ENCODE measurements around the gene RAP1A. TPM values are rescaled to one million over a fixed set of nuclear protein-coding genes. Genes with fewer than 3 reads are reported as not detected.

Gene RAP1A
- total RNA-seq, 4 donors from 2014 or later: 171 to 325 (median 216) TPM

GRCh38 chr1:111705841-111706240 lies 86.3 kb downstream of the RAP1A start:
- Histone ChIP-seq H3K27ac (replicated peaks in 1 of 4) (peak overlapping the region in 3 of 4 donors; percentile 8 to 45 (median 17)), H3K4me3 (no peak overlapping the region), H3K36me3 (peaks cover 32 to 84% (median 57%) of the 10 kb centered on the region in 4 donors), H3K27me3 (no peaks in the 10 kb centered on the region), H3K4me1 (peaks cover 0 to 36% (median 28%) of the 10 kb centered on the region in 4 donors), H3K9me3 (no peaks in the 10 kb centered on the region)
- WGBS: 63% methylated on average over 3 of the region's 3 CpGs
- intact Hi-C loops (cut with DNase I): loop anchor here (5.0 kb wide), 1 partner anchor 224 kb away; no protein-coding TSS in a partner anchor
- TF ChIP-seq CTCF (IDR thresholded peaks at IDR 0.05) (no peak), POLR2AphosphoS5 (IDR thresholded peaks at IDR 0.05) (no peak), EP300 (IDR thresholded peaks at IDR 0.05) (no peak), POLR2A (IDR thresholded peaks at IDR 0.05; ENCODE audit: low read depth) (no peak)
- no peak for DNase-seq (ENCODE audit: extremely low spot score)

GRCh38 chr1:111706921-111707320 lies 87.3 kb downstream of the RAP1A start:
- Histone ChIP-seq H3K4me1 (peaks cover 0 to 36% (median 28%) of the 10 kb centered on the region in 4 donors), H3K27me3 (no peaks in the 10 kb centered on the region), H3K36me3 (peaks cover 22 to 82% (median 57%) of the 10 kb centered on the region in 4 donors), H3K9me3 (no peaks in the 10 kb centered on the region), H3K27ac (replicated peaks in 1 of 4) (peak overlapping the region in 3 of 4 donors; percentile 1 to 45 (median 1)), H3K4me3 (no peak overlapping the region)
- TF ChIP-seq POLR2AphosphoS5 (IDR thresholded peaks at IDR 0.05) (no peak), EP300 (IDR thresholded peaks at IDR 0.05) (no peak), CTCF (IDR thresholded peaks at IDR 0.05) (no peak), POLR2A (IDR thresholded peaks at IDR 0.05; ENCODE audit: low read depth) (no peak)
- DNase-seq (ENCODE audit: extremely low spot score): no peak
- intact Hi-C loops (cut with DNase I): loop anchor here (5.0 kb wide), 1 partner anchor 225 kb away; no protein-coding TSS in a partner anchor
- 57% methylated on average over 2 of the region's 2 CpGs for WGBS

- WGBS: 76% methylated on average over 9 of the region's 9 CpGs
- Histone ChIP-seq H3K27ac (replicated peaks in 1 of 4) (peak overlapping the region in 3 of 4 donors; percentile 0 to 25 (median 1)), H3K4me3 (no peak overlapping the region), H3K27me3 (no peaks in the 10 kb centered on the region), H3K36me3 (peaks cover 19 to 80% (median 54%) of the 10 kb centered on the region in 4 donors), H3K4me1 (peaks cover 0 to 36% (median 28%) of the 10 kb centered on the region in 4 donors), H3K9me3 (no peaks in the 10 kb centered on the region)
- TF ChIP-seq EP300 (IDR thresholded peaks at IDR 0.05) (no peak), POLR2A (IDR thresholded peaks at IDR 0.05; ENCODE audit: low read depth) (no peak), POLR2AphosphoS5 (IDR thresholded peaks at IDR 0.05) (no peak), CTCF (IDR thresholded peaks at IDR 0.05) (no peak)
- intact Hi-C loops (cut with DNase I): loop anchor here (5.0 kb wide), 1 partner anchor 226 kb away; no protein-coding TSS in a partner anchor
- DNase-seq (ENCODE audit: extremely low spot score): no peak
Measured at GRCh38 chr1:111707906-111708305, 88.3 kb downstream of the RAP1A start.

- H3K27ac ChIP-seq (replicated peaks in 1 of 4): no peak overlapping the region
- 67% methylated on average over 1 of the region's 1 CpG for WGBS
- H3K4me3 ChIP-seq: no peak overlapping the region
- no peaks in the 10 kb centered on the region for H3K27me3 ChIP-seq
- no peak for TF ChIP-seq POLR2AphosphoS5 (IDR thresholded peaks at IDR 0.05)
- no peak for TF ChIP-seq POLR2A (IDR thresholded peaks at IDR 0.05; ENCODE audit: low read depth)
- no peak for TF ChIP-seq CTCF (IDR thresholded peaks at IDR 0.05)
- TF ChIP-seq EP300 (IDR thresholded peaks at IDR 0.05): no peak
- H3K36me3 ChIP-seq: peaks cover 2 to 64% (median 39%) of the 10 kb centered on the region in 4 donors
- H3K9me3 ChIP-seq: no peaks in the 10 kb centered on the region
- DNase-seq (ENCODE audit: extremely low spot score): no peak
- intact Hi-C loops (cut with DNase I): loop anchor here (5.0 kb wide), 1 partner anchor 228 kb away; no protein-coding TSS in a partner anchor
- peaks cover 0 to 43% (median 29%) of the 10 kb centered on the region in 4 donors for H3K4me1 ChIP-seq
Measured at GRCh38 chr1:111709986-111710385, 90.4 kb downstream of the RAP1A start.

Data from esophagus muscularis mucosa (tissue), 4 donors.